AG09309 (cell line): ENCODE data around the gene TRIM17.
A peak's percentile ranks its signal among the peaks of the same experiment; 100 is the strongest.

Experiments
- DNase-seq: peaks from one replicate; pipeline ENCODE4 v3.0.0-alpha.2; 2010; ENCODE audit warnings: low read depth
- H3K4me3 ChIP-seq: 2 replicates; pipeline ENCODE4 v1.5.1; 2011; ENCODE audit warnings: mild to moderate bottlenecking, low read depth, low read length, moderate library complexity; ENCODE audit not compliant: control insufficient read depth
- CTCF ChIP-seq: IDR thresholded peaks from 2 replicates; pipeline ENCODE4 v1.5.1; 2011; ENCODE audit warnings: mild to moderate bottlenecking, low read depth, low read length, inconsistent platforms; ENCODE audit not compliant: insufficient read depth, control insufficient read depth; ENCODE audit errors: missing control alignments

The TRIM17 gene

GRCh38 chr1:228405979-228406228 is 10.8 kb downstream of the TRIM17 start:
- no peak for TF ChIP-seq CTCF

GRCh38 chr1:228405200-228405978 is 11.3 kb downstream of the TRIM17 start:
- H3K4me3 ChIP-seq, result peak overlapping the region; percentile 64
- DNase-seq, result no peak
- TF ChIP-seq CTCF, result no peak

More at GRCh38 chr1:228405979-228406228, 10.8 kb downstream of the TRIM17 start:
- no peak for DNase-seq
- H3K4me3 ChIP-seq, result peak overlapping the region; percentile 64

GRCh38 chr1:228404107-228404720 is 12.4 kb downstream of the TRIM17 start:
- no peak for DNase-seq
- H3K4me3 ChIP-seq, result no peak overlapping the region
- TF ChIP-seq CTCF, result no peak

- DNase-seq, result no peak
- no peak for TF ChIP-seq CTCF
- H3K4me3 ChIP-seq, result no peak overlapping the region
These were observed 13.4 kb downstream of the TRIM17 start for GRCh38 chr1:228403231-228403631.

GRCh38 chr1:228402641-228403025 is 14.0 kb downstream of the TRIM17 start:
- no peak for TF ChIP-seq CTCF
- no peak overlapping the region for H3K4me3 ChIP-seq
- no peak for DNase-seq

DNA sequence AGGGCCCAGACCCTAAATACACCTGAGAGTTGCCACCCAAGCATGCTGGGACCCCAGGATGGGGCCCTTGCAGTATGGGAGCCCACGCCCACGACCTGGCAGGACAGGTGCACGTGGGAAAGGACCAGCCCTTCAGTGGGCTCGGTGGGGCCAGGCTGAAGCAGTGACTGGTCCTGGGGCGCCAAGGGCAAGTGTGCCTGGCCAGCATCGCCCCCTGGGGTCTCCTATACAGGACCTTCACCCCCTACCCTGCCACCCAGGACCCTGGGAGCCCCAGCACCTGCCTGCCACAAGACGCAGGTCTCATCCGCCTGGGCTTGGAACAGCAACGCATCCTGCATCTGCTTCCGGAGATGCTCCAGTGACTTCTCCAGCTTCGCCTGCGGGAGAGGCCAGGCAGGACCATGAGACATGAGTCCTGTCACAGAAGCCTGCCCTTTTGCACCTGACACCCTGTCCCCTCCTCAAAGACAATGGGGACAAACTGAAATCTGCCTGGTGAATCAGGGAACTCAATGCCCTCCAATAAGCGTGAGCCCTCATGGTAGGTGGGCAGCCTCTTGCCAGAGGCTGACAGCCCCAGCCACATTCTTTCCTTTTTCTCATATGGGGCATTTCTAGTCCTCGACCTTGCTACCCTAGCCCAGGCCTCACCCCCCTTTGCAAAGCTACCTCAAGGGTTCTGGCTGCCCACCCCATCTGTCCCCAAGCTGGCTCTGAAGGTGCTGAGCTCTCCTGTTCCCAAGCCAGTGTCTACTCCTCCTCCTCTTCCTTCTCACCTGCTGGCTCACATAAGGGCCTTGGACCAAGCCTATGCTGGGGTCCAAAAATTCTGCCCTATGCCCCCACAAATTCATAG is 14.7 kb downstream of the TRIM17 start:
- no peak for DNase-seq
- TF ChIP-seq CTCF, result no peak
- H3K4me3 ChIP-seq, result no peak overlapping the region
